Natural killer cell (primary cell): ENCODE measurements around the gene AGAP2. TPM values are rescaled to one million over a fixed set of nuclear protein-coding genes. Genes with fewer than 3 reads are reported as not detected.
A peak's percentile ranks its signal among the peaks of the same experiment; 100 is the strongest.

Experiments used
- ATAC-seq, 3 donors: fragments of 150-1000 bp in 2 of 3; fragments of 200-7000 bp in 1 of 3; cut with Tn5 transposase; 1 replicate in 1 of 3; 2 replicates in 2 of 3; pipeline ENCODE4 v1.10.0; 2021; ENCODE audit warnings: mild to moderate bottlenecking in 2 of 3, moderate library complexity in 2 of 3
- DNase-seq, 2 donors: peaks; one replicate each; pipeline versions ENCODE4 v3.0.0 to v3.0.0-alpha.2; 2013 to 2021; ENCODE audit warnings: mixed read lengths in 1 of 2
- H3K27ac ChIP-seq: one replicate; pipeline ENCODE4 v1.5.1; 2013; ENCODE audit warnings: mild to moderate bottlenecking, low read length
- H3K27me3 ChIP-seq: one replicate; pipeline ENCODE4 v1.6.1; 2013; ENCODE audit warnings: low read length; ENCODE audit not compliant: control insufficient read depth, insufficient read depth
- H3K36me3 ChIP-seq: one replicate; pipeline ENCODE4 v1.6.1; 2013; ENCODE audit warnings: low read length; ENCODE audit not compliant: control insufficient read depth, insufficient read depth
- H3K4me1 ChIP-seq: one replicate; pipeline ENCODE4 v1.6.1; 2013; ENCODE audit warnings: low read length; ENCODE audit not compliant: control insufficient read depth, insufficient read depth
- H3K4me3 ChIP-seq: one replicate; pipeline ENCODE4 v1.5.1; 2013; ENCODE audit warnings: low read length
- H3K9me3 ChIP-seq: one replicate; pipeline ENCODE4 v1.6.1; 2013; ENCODE audit warnings: low read length; ENCODE audit not compliant: control insufficient read depth, insufficient read depth
- H3K27ac Mint-ChIP-seq, 2 donors: one replicate each; pipeline ENCODE4 v1.8.0; 2022; ENCODE audit warnings: mild to moderate bottlenecking in 2 of 2, mixed read lengths in 2 of 2, moderate library complexity in 1 of 2
- H3K27me3 Mint-ChIP-seq, 2 donors: one replicate each; pipeline ENCODE4 v1.8.0; 2022; ENCODE audit warnings: low read depth in 2 of 2, mixed read lengths in 2 of 2
- H3K36me3 Mint-ChIP-seq: one replicate; pipeline ENCODE4 v1.8.0; 2022; ENCODE audit warnings: mixed read lengths
- H3K4me1 Mint-ChIP-seq, 2 donors: one replicate each; pipeline ENCODE4 v1.8.0; 2022; ENCODE audit warnings: mixed read lengths in 2 of 2
- H3K4me3 Mint-ChIP-seq: one replicate; pipeline ENCODE4 v1.8.0; 2022; ENCODE audit warnings: mild to moderate bottlenecking, moderate library complexity, mixed read lengths
- H3K9me3 Mint-ChIP-seq, 2 donors: one replicate each; pipeline ENCODE4 v1.8.0; 2022; ENCODE audit warnings: mixed read lengths in 2 of 2
- WGBS: methylation state at CpG from one replicate; pipeline ENCODE4 v1.1.7; 2013; ENCODE audit warnings: missing lambda C conversion rate; ENCODE audit not compliant: insufficient coverage; 5-methylcytosine and 5-hydroxymethylcytosine counted together
- intact Hi-C: fragments of 100-400 bp; cut with micrococcal nuclease; formaldehyde crosslinking; loops from one replicate; pipeline ENCODE4 v1.14.2; 2022
- total RNA-seq, 4 donors: library from RNA; stranded (reverse); fragments of 120-200 nt in 1 of 4; gene quantifications; one replicate each; pipeline versions ENCODE4 v1.2.3 to v1.2.4, GENCODE V29; 2013 to 2022
- TF ChIP-seq, protein P1 (sequence below): fragments of 200-600 bp; IDR thresholded peaks from one replicate; pipeline ENCODE4 v1.8.0; 2022; ENCODE audit warnings: antibody characterized with exemption

AGAP2 gene
- total RNA-seq, 3 donors from 2014 or later (not counting 1 experiment from before 2014, with no cell fraction given), result 54.1 to 63.5 (median 54.8) TPM

DNA sequence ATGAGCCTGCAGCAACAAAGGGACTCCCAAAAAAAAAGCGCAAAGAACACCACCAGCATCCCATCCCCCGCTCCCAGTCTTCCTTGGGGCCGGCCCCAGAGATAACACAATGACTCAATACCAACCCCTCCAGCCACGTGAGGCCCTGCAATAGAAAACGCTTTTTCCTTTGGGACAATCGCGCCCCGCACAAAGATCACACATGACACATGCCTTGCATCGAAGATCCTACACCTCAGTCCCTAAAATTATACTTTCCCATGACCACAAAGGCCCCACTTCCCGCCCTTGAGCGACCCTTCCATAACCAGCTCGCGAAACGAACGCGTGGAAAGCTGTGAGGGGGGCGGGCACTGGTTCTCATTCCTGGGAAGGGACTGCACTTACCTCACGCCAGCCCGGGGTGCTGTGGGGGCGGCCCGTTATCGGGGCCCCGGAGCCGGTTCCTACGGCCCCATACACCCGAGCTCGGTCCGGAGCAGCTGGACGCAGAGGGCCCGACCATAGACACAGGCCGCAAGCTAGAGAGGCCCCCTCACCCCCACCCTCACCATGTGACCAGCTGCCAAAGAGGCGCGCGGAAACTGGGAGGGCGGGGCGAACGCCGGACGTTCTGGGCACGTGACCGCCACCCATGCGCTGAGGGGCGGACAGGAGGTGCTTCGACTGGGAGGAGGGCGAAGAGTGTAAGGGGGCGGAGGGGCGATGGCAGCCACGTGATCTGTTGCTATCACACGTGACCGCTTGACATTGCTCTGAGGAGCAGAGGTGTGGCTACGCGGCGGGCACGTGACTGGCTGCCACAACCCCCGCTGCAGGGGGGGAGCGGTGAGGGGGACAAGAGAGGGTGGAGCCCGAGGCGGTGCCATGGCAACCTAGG lies 13.5 kb upstream of the AGAP2 start, which contains the start of gene CDK4:
TSS of gene CDK4 (minus strand) at position 523 of the 880 bp plus-strand sequence. CDS start 593 bp downstream, outside the sequence.
- Mint-ChIP-seq H3K4me3 (peak within 1 kb of the TSS; percentile 89), H3K36me3 (peaks cover 5% of the 10 kb centered on the region)
- WGBS, result under 1% methylated on average over 58 of the region's 58 CpGs

DNA sequence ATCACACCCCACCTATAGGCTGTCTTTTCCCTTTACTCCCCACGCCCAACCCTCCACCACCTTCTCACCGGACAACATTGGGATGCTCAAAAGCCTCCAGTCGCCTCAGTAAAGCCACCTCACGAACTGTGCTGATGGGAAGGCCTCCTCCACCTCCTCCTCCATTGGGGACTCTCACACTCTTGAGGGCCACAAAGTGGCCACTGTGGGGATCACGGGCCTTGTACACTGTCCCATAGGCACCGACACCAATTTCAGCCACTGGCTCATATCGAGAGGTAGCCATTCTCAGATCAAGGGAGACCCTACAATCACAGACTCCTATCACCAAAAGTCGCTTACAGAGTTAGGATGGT lies 12.9 kb upstream of the AGAP2 start:
- ATAC-seq (no peak), DNase-seq (no peak)
- Mint-ChIP-seq H3K4me3 (peak overlapping the region; percentile 89), H3K27me3 (no peaks in the 10 kb centered on the region), H3K9me3 (no peaks in the 10 kb centered on the region), H3K4me1 (peaks cover 40 to 44% of the 10 kb centered on the region in 2 donors), H3K27ac (peak overlapping the region; percentile 91 to 92), H3K36me3 (peaks cover 6% of the 10 kb centered on the region)
- H3K4me3 ChIP-seq, result peak overlapping the region; percentile 63
- intact Hi-C loops, result no loop called here
- H3K9me3 ChIP-seq, result no peaks in the 10 kb centered on the region
- H3K27me3 ChIP-seq, result no peaks in the 10 kb centered on the region
- peak overlapping the region; percentile 71 for H3K27ac ChIP-seq
- H3K36me3 ChIP-seq, result peaks cover 22% of the 10 kb centered on the region
- peaks cover 37% of the 10 kb centered on the region for H3K4me1 ChIP-seq
- TF ChIP-seq, protein P1, sequence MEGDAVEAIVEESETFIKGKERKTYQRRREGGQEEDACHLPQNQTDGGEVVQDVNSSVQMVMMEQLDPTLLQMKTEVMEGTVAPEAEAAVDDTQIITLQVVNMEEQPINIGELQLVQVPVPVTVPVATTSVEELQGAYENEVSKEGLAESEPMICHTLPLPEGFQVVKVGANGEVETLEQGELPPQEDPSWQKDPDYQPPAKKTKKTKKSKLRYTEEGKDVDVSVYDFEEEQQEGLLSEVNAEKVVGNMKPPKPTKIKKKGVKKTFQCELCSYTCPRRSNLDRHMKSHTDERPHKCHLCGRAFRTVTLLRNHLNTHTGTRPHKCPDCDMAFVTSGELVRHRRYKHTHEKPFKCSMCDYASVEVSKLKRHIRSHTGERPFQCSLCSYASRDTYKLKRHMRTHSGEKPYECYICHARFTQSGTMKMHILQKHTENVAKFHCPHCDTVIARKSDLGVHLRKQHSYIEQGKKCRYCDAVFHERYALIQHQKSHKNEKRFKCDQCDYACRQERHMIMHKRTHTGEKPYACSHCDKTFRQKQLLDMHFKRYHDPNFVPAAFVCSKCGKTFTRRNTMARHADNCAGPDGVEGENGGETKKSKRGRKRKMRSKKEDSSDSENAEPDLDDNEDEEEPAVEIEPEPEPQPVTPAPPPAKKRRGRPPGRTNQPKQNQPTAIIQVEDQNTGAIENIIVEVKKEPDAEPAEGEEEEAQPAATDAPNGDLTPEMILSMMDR, result no peak
- WGBS, result 21% methylated on average over 8 of the region's 8 CpGs

More for the DNA sequence above, 13.5 kb upstream of the AGAP2 start, which contains the start of gene CDK4:
- TF ChIP-seq, protein P1, result no peak
- H3K9me3 Mint-ChIP-seq, result no peaks in the 10 kb centered on the region
- H3K9me3 ChIP-seq, result no peaks in the 10 kb centered on the region
- H3K4me3 ChIP-seq, result peak within 1 kb of the TSS; percentile 63
- H3K4me1 ChIP-seq, result peaks cover 43% of the 10 kb centered on the region
- peak within 1 kb of the TSS; percentile 85 for H3K27ac ChIP-seq
- H3K36me3 ChIP-seq, result peaks cover 16% of the 10 kb centered on the region
- intact Hi-C loops, result loop anchor here (1.0 kb wide), 3 partner anchors 8 to 232 kb away; partner anchors contain the start of genes DDIT3 and TSFM
- ATAC-seq, result peak; percentile 81 to 97 (median 89)
- H3K27me3 ChIP-seq, result no peaks in the 10 kb centered on the region
- no peaks in the 10 kb centered on the region for H3K27me3 Mint-ChIP-seq
- H3K4me1 Mint-ChIP-seq, result peaks cover 45 to 49% of the 10 kb centered on the region in 2 donors
- peak; percentile 96 to 99 for DNase-seq
- H3K27ac Mint-ChIP-seq, result peak within 1 kb of the TSS; percentile 91 to 92

DNA sequence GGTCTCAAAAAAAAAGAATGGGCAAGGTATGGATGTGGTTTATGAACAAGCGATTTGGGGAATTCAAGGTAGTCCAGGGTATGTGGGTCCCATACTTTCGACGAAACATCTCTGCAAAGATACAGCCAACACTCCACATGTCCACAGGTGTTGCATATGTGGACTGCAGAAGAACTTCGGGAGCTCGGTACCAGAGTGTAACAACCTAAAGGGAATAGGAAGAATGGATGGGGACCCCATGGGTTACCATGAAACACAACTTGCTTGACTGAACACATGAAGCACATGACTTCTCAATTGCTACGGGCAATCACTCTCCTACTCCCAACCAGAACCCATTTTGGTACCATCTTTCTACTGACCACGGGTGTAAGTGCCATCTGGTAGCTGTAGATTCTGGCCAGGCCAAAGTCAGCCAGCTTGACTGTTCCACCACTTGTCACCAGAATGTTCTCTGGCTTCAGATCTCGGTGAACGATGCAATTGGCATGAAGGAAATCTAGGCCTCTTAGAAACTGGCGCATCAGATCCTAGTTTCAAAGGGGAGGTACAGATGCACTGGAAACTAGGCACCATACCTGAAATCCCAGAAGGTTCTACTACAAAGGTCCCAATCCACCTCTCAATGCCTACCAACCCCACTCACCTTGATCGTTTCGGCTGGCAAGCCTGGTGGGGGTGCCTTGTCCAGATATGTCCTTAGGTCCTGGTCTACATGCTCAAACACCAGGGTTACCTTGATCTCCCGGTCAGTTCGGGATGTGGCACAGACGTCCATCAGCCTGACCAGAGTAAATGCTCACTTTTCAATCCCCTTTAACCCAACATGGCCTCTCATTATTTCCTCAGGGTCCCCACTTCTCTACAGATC lies 12.3 kb upstream of the AGAP2 start:
- H3K27me3 ChIP-seq, result no peaks in the 10 kb centered on the region
- H3K36me3 Mint-ChIP-seq, result peaks cover 6% of the 10 kb centered on the region
- no peak for ATAC-seq

More for the DNA sequence above, 12.3 kb upstream of the AGAP2 start:
- Mint-ChIP-seq H3K4me3 (peak overlapping the region; percentile 89), H3K27ac (peak overlapping the region; percentile 91 to 92), H3K4me1 (peaks cover 41 to 44% of the 10 kb centered on the region in 2 donors), H3K27me3 (no peaks in the 10 kb centered on the region), H3K9me3 (no peaks in the 10 kb centered on the region)
- WGBS, result 96% methylated on average over 15 of the region's 15 CpGs
- TF ChIP-seq, protein P1, result no peak
- intact Hi-C loops, result no loop called here
- peaks cover 22% of the 10 kb centered on the region for H3K36me3 ChIP-seq
- DNase-seq, result no peak
- H3K4me3 ChIP-seq, result no peak overlapping the region
- peaks cover 32% of the 10 kb centered on the region for H3K4me1 ChIP-seq
- H3K9me3 ChIP-seq, result no peaks in the 10 kb centered on the region
- H3K27ac ChIP-seq, result no peak overlapping the region
